ENCODE data around the gene DNAJC30.

DNAJC30 gene

GRCh38 chr7:73649576-73649975 is 33.7 kb downstream of the DNAJC30 start:
- DNase-seq (ENCODE audit: low read depth in 2 of 2): no peak

GRCh38 chr7:73648593-73649332 is 34.5 kb downstream of the DNAJC30 start:
- DNase-seq (ENCODE audit: low read depth in 2 of 2): no peak

- DNase-seq (ENCODE audit: low read depth in 2 of 2): no peak
Measured at GRCh38 chr7:73647725-73648592, 35.3 kb downstream of the DNAJC30 start.

DNA sequence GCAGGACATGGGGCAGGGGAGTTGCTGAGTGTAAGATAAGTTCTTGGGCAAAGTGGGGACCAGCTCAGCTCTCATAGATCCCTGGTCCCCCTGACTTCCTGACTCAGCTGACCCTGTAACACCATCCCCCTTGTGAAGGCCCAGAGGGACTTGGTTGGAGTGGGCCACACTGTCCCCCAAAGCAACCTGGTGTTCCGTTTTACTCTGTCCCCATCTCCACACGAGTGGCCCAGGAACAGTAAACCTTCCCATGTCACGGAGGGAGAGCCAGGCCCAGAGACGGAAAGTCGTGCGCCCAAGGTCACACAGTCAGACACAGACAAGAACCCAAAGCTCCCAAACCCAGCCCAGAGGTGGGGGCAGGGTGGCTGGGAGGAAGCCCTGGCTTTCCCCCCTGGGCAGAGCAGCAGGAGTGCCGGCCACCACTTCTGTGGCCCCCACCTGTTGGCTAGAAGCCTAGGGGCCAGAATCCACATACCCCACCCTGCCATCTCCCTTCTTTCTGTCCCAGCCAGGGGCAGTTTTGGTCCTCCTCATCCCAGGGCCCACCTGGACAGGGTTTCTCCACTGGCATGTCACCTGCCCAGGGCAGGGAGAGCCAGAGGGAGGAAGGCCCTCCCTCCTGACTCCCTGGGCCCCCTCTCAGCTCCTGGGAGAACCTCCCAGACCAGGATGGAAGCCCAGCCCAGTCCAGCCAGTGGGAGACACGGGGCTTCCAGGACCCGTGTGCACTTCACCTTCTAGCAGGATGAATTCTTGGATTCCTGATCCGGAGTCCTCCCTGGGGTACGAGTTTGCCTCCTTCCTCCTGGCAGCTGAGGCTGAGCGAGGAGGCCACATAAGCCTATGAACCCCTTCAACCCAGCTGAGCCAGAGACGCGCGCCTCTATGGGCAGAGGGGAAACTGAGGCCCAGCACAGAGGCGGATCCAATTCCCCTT is 36.2 kb downstream of the DNAJC30 start:
- DNase-seq (ENCODE audit: low read depth in 2 of 2): no peak

GRCh38 chr7:73645643-73646174 is 37.5 kb downstream of the DNAJC30 start:
- no peak for DNase-seq (ENCODE audit: low read depth in 2 of 2)

- DNase-seq (ENCODE audit: low read depth in 2 of 2): no peak
Measured at GRCh38 chr7:73644688-73645286, 38.5 kb downstream of the DNAJC30 start.

DNA sequence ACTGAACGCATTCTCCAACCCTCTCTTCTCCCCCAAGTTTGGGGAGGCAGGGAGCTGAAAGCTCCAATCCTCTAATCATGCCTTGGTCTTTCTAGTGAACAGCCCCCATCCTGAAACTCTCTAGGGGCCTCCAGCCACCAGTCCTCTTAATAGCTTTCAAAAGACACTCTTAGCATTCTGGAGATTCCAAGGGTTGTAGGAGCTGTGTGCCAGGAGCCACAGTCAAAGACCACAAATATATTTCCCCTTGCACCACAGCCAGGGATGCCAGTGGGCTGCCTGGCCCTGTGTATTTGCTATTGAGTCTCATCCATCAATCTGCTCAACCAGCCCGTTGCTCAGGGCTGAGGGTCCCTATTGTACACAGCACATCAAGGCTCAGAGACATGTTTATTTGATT is 40.4 kb downstream of the DNAJC30 start:
- DNase-seq (ENCODE audit: low read depth in 2 of 2): no peak

DNA sequence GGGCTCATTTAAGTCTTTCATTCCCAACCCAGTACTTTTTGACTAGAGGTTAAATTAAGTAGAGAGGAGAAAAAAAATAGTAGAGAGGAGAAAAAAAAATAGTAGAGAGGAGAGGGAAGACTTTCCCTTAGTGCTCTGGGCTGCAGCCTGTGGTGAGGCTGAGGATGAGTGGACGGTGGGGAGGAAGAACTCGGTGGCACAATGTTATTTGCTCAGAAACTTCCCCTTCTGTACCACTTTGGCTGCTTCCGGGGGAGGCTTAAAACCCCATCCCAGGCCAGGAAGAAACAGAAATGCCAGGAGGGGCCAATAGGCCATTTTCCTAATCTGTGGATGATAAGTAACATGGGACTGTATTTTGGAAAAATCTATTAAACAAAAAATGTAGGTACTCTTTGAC is 44.3 kb downstream of the DNAJC30 start:
- no peak for DNase-seq (ENCODE audit: low read depth in 2 of 2)

- DNase-seq (ENCODE audit: low read depth in 2 of 2): no peak
Measured at GRCh38 chr7:73635428-73636200, 47.6 kb downstream of the DNAJC30 start.

GRCh38 chr7:73633844-73634243 is 49.4 kb downstream of the DNAJC30 start:
- no peak for DNase-seq (ENCODE audit: low read depth in 2 of 2)

DNA sequence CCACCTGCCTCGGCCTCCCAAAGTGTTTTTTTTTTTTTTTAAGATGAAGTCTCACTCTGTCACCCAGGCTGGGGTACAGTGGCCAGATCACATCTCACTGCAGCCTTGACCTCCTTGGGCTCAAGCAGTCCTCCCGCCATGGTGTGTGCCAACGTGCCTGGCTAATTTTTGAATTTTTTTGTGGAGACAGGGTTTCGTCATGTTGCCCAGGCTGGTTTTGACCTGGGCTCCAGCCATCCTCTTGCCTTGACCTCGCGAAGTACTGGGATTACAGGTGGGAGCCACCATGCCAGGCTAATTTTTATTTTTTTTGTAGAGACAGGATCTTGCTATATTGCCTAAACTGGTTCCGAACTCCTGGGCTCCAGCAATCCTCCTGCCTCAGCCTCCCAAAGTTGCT is 49.9 kb downstream of the DNAJC30 start:
- no peak for DNase-seq (ENCODE audit: low read depth in 2 of 2)

- no peak for DNase-seq (ENCODE audit: low read depth in 2 of 2)
Measured at GRCh38 chr7:73631558-73631957, 51.7 kb downstream of the DNAJC30 start.

Measured in stimulated activated CD8-positive, alpha-beta memory T cell treated with anti-CD3 and anti-CD28 coated beads, Interleukin-2, amount 100 ng/mL, for 1 hour (primary cell).